ENCODE results near the gene RAMP2.

DNA sequence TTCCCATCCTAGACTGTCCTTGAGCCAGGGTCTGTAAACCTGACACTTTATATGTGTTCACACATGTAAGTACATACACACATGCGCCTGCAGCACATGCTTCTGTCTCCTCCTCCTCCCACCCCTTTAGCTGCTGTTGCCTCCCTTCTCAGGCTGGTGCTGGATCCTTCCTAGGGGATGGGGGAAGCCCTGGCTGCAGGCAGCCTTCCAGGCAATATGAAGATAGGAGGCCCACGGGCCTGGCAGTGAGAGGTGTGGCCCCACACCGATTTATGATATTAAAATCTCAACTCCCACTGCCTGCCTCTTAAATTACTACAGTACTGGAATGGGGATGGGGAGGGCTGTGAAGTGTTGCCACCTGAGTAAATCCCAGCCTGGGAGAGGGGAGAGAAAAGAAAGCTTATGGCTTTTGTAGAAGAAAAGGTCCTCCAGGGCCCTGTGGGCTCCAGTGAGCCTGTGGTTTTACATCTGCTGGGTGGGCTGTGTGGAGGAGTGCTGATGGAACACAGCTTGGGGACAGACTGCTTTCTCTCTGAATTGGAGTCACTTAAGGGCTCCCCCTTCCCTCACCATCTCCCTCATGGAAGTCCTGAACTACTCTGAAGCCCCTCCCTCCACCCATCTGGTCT, 18.4 kb downstream of the RAMP2 start:
- no peak for TF ChIP-seq RCOR1 (IDR thresholded peaks at IDR 0.05; ENCODE audit: insufficient replicate concordance, low read length)
- TF ChIP-seq, protein P1, sequence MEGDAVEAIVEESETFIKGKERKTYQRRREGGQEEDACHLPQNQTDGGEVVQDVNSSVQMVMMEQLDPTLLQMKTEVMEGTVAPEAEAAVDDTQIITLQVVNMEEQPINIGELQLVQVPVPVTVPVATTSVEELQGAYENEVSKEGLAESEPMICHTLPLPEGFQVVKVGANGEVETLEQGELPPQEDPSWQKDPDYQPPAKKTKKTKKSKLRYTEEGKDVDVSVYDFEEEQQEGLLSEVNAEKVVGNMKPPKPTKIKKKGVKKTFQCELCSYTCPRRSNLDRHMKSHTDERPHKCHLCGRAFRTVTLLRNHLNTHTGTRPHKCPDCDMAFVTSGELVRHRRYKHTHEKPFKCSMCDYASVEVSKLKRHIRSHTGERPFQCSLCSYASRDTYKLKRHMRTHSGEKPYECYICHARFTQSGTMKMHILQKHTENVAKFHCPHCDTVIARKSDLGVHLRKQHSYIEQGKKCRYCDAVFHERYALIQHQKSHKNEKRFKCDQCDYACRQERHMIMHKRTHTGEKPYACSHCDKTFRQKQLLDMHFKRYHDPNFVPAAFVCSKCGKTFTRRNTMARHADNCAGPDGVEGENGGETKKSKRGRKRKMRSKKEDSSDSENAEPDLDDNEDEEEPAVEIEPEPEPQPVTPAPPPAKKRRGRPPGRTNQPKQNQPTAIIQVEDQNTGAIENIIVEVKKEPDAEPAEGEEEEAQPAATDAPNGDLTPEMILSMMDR (conservative IDR thresholded peaks at IDR 0.05; ENCODE audit: low read depth, low read length) = no peak
- no peak for TF ChIP-seq POLR2A (IDR thresholded peaks at IDR 0.05; ENCODE audit: low read depth, low read length)
- TF ChIP-seq, protein P2, sequence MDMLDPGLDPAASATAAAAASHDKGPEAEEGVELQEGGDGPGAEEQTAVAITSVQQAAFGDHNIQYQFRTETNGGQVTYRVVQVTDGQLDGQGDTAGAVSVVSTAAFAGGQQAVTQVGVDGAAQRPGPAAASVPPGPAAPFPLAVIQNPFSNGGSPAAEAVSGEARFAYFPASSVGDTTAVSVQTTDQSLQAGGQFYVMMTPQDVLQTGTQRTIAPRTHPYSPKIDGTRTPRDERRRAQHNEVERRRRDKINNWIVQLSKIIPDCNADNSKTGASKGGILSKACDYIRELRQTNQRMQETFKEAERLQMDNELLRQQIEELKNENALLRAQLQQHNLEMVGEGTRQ (IDR thresholded peaks at IDR 0.05; ENCODE audit: low read depth, low read length) = no peak
- TF ChIP-seq BHLHE40 (IDR thresholded peaks at IDR 0.05; ENCODE audit: low read depth, low read length) = no peak
